Endodermal cell (in vitro differentiated cells): ENCODE measurements around the gene GJA5. TPM values are rescaled to one million over a fixed set of nuclear protein-coding genes. Genes with fewer than 3 reads are reported as not detected.

Experiments
- DNase-seq: peaks from one replicate; pipeline ENCODE4 v3.0.0-alpha.2; 2017
- H3K27ac ChIP-seq: 2 replicates; pipeline ENCODE4 v1.5.1; 2013; ENCODE audit warnings: mild to moderate bottlenecking, low read depth, low read length, moderate library complexity
- H3K27me3 ChIP-seq: 2 replicates; pipeline ENCODE4 v1.6.1; 2013; ENCODE audit warnings: mild to moderate bottlenecking, low read length, moderate library complexity; ENCODE audit not compliant: insufficient read depth, control insufficient read depth, poor library complexity, severe bottlenecking
- H3K36me3 ChIP-seq: 2 replicates; pipeline ENCODE4 v1.7.0; 2013; ENCODE audit warnings: mild to moderate bottlenecking, low read length, moderate library complexity; ENCODE audit not compliant: control insufficient read depth, insufficient read depth
- H3K4me1 ChIP-seq: one replicate; pipeline ENCODE4 v1.7.0; 2013; ENCODE audit warnings: low read length; ENCODE audit not compliant: control insufficient read depth, insufficient read depth
- H3K4me3 ChIP-seq: 2 replicates; pipeline ENCODE4 v1.5.1; 2013; ENCODE audit warnings: mild to moderate bottlenecking, low read length, moderate library complexity
- H3K9ac ChIP-seq: 2 replicates; pipeline ENCODE4 v1.6.1; 2013; ENCODE audit warnings: mild to moderate bottlenecking, low read length, moderate library complexity; ENCODE audit not compliant: poor library complexity, severe bottlenecking; ENCODE audit errors: extremely low read depth
- H3K9me3 ChIP-seq: 2 replicates; pipeline ENCODE4 v1.6.1; 2013; ENCODE audit warnings: mild to moderate bottlenecking, low read length, moderate library complexity; ENCODE audit not compliant: control insufficient read depth
- H3K27ac Mint-ChIP-seq: 2 replicates; pipeline ENCODE4 v1.8.0; 2020; ENCODE audit warnings: mixed read lengths
- H3K27me3 Mint-ChIP-seq: 2 replicates; pipeline ENCODE4 v1.8.0; 2021; ENCODE audit warnings: mild to moderate bottlenecking, mixed read lengths; ENCODE audit not compliant: insufficient read depth
- H3K36me3 Mint-ChIP-seq: 2 replicates; pipeline ENCODE4 v1.8.0; 2020; ENCODE audit warnings: low read depth, mixed read lengths
- H3K4me1 Mint-ChIP-seq: 2 replicates; pipeline ENCODE4 v1.8.0; 2020; ENCODE audit warnings: mixed read lengths
- H3K4me3 Mint-ChIP-seq: 2 replicates; pipeline ENCODE4 v1.8.0; 2020; ENCODE audit warnings: mild to moderate bottlenecking, moderate library complexity, mixed read lengths
- H3K9me3 Mint-ChIP-seq: 2 replicates; pipeline ENCODE4 v1.8.0; 2020; ENCODE audit warnings: mild to moderate bottlenecking, mixed read lengths
- CTCF ChIP-seq: fragments of 200-600 bp; sonication (generic); conservative IDR thresholded peaks from 2 replicates; pipeline ENCODE4 v1.5.0; 2021; ENCODE audit warnings: antibody characterized with exemption, mild to moderate bottlenecking
- WGBS, 2 experiments: methylation state at CpG; one replicate each; pipeline versions ENCODE4 v1.1.5 to v1.1.7; 2013; ENCODE audit warnings: missing lambda C conversion rate in 2 of 2, mixed read lengths in 1 of 2; ENCODE audit not compliant: insufficient coverage in 1 of 2, insufficient read length in 1 of 2; 5-methylcytosine and 5-hydroxymethylcytosine counted together
- total RNA-seq, 2 donors: library from RNA; stranded (reverse); fragmentation: NEBNext Ultra II Directional in 1 of 2; extraction: Animal tissue kit (Norgen Biotek cat#: 25700) in 1 of 2; gene quantifications; 2 replicates in 1 of 2; 3 replicates in 1 of 2; pipeline ENCODE4 v1.2.1, GENCODE V29; 2021

GJA5 gene
- total RNA-seq, 2 donors from 2014 or later = 1.4 to 1.6 TPM

GRCh38 chr1:147787765-147788164 lies 27.4 kb upstream of the GJA5 start:
- no peak for TF ChIP-seq CTCF
- Mint-ChIP-seq H3K36me3 (no peaks in the 10 kb centered on the region), H3K9me3 (no peaks in the 10 kb centered on the region), H3K4me1 (peaks cover 8% of the 10 kb centered on the region), H3K27ac (no peak overlapping the region), H3K27me3 (peaks cover 34% of the 10 kb centered on the region), H3K4me3 (no peak overlapping the region)
- H3K36me3 ChIP-seq = no peaks in the 10 kb centered on the region
- no peaks in the 10 kb centered on the region for H3K9me3 ChIP-seq
- no peak overlapping the region for H3K9ac ChIP-seq
- H3K4me1 ChIP-seq = peaks cover 5% of the 10 kb centered on the region
- no peak overlapping the region for H3K4me3 ChIP-seq
- DNase-seq = no peak
- WGBS, 2 experiments = 88% methylated on average over 2 of the region's 2 CpGs; no CpG with 5 or more reads in 1 of the 2 experiments
- H3K27me3 ChIP-seq = peaks cover 11% of the 10 kb centered on the region
- no peak overlapping the region for H3K27ac ChIP-seq

- Mint-ChIP-seq H3K4me3 (no peak overlapping the region), H3K36me3 (no peaks in the 10 kb centered on the region), H3K9me3 (no peaks in the 10 kb centered on the region), H3K4me1 (peaks cover 10% of the 10 kb centered on the region), H3K27me3 (peaks cover 44% of the 10 kb centered on the region), H3K27ac (no peak overlapping the region)
- Histone ChIP-seq H3K4me3 (no peak overlapping the region), H3K27me3 (peaks cover 16% of the 10 kb centered on the region), H3K27ac (no peak overlapping the region), H3K9ac (no peak overlapping the region), H3K36me3 (no peaks in the 10 kb centered on the region), H3K9me3 (no peaks in the 10 kb centered on the region), H3K4me1 (peaks cover 5% of the 10 kb centered on the region)
- no peak for DNase-seq
- no peak for TF ChIP-seq CTCF
- WGBS, 2 experiments = 90 to 100% methylated on average over 2 to 3 of the region's 3 CpGs
Measured at GRCh38 chr1:147786536-147786935, 26.1 kb upstream of the GJA5 start.

- Mint-ChIP-seq H3K27me3 (peaks cover 44% of the 10 kb centered on the region), H3K36me3 (no peaks in the 10 kb centered on the region), H3K27ac (no peak overlapping the region), H3K9me3 (no peaks in the 10 kb centered on the region), H3K4me1 (peaks cover 16% of the 10 kb centered on the region), H3K4me3 (no peak overlapping the region)
- Histone ChIP-seq H3K9ac (no peak overlapping the region), H3K9me3 (no peaks in the 10 kb centered on the region), H3K4me1 (peaks cover 8% of the 10 kb centered on the region), H3K4me3 (no peak overlapping the region), H3K36me3 (no peaks in the 10 kb centered on the region), H3K27me3 (peaks cover 16% of the 10 kb centered on the region), H3K27ac (no peak overlapping the region)
- TF ChIP-seq CTCF = no peak
- 95% methylated on average over 4 to 7 of the region's 7 CpGs for WGBS, 2 experiments
- DNase-seq = no peak
Measured at GRCh38 chr1:147785794-147786506, 25.5 kb upstream of the GJA5 start.
